CD14-positive monocyte (primary cell): ENCODE results near the gene ZFP14. TPM values are rescaled to one million over a fixed set of nuclear protein-coding genes. Genes with fewer than 3 reads are reported as not detected.

Source experiments
- DNase-seq, 3 donors: peaks; one replicate each; pipeline ENCODE4 v3.0.0-alpha.2; 2011 to 2022
- H2AFZ ChIP-seq: 2 replicates; pipeline ENCODE4 v1.6.0; 2012; ENCODE audit warnings: mild to moderate bottlenecking, low read depth, low read length, inconsistent platforms; ENCODE audit not compliant: insufficient read depth, poor library complexity, severe bottlenecking
- H3K27ac ChIP-seq, 2 donors: 1 replicate in 1 of 2; 2 replicates in 1 of 2; pipeline ENCODE4 v1.5.1; 2012 to 2013; ENCODE audit warnings: low read length in 2 of 2, control low read depth in 1 of 2, inconsistent platforms in 1 of 2, low read depth in 1 of 2, mild to moderate bottlenecking in 1 of 2
- H3K27me3 ChIP-seq, 2 donors: one replicate each; pipeline versions ENCODE4 v1.6.0 to v1.6.1; 2011 to 2013; ENCODE audit warnings: low read length in 2 of 2; ENCODE audit not compliant: control insufficient read depth in 2 of 2, insufficient read depth in 2 of 2
- H3K36me3 ChIP-seq, 2 donors: replicated peaks in 1 of 2; 1 replicate in 1 of 2; 2 replicates in 1 of 2; pipeline versions ENCODE4 v1.5.1 to v1.6.1; 2012 to 2013; ENCODE audit warnings: low read length in 2 of 2, control low read depth in 1 of 2, inconsistent platforms in 1 of 2, mild to moderate bottlenecking in 1 of 2; ENCODE audit not compliant: insufficient read depth in 2 of 2, control insufficient read depth in 1 of 2
- H3K4me1 ChIP-seq, 2 donors: 1 replicate in 1 of 2; 2 replicates in 1 of 2; pipeline versions ENCODE4 v1.5.1 to v1.6.1; 2012 to 2013; ENCODE audit warnings: low read length in 2 of 2, control low read depth in 1 of 2, inconsistent platforms in 1 of 2, mild to moderate bottlenecking in 1 of 2, moderate library complexity in 1 of 2; ENCODE audit not compliant: insufficient read depth in 2 of 2, control insufficient read depth in 1 of 2
- H3K4me2 ChIP-seq: replicated peaks from 2 replicates; pipeline ENCODE3; 2012; ENCODE audit warnings: low read length, moderate library complexity, mild to moderate bottlenecking; ENCODE audit not compliant: poor library complexity, severe bottlenecking; ENCODE audit errors: extremely low read depth
- H3K4me3 ChIP-seq, 3 experiments: fragments of 200-600 bp in 1 of 3; sonication (generic) in 1 of 3; replicated peaks in 1 of 3; 1 replicate in 2 of 3; 2 replicates in 1 of 3; pipeline ENCODE4 v1.5.1; 2011 to 2013; ENCODE audit warnings: low read length in 3 of 3, mild to moderate bottlenecking in 3 of 3, control low read depth in 2 of 3, low read depth in 2 of 3, inconsistent platforms in 1 of 3, moderate library complexity in 1 of 3
- H3K79me2 ChIP-seq: 2 replicates; pipeline ENCODE4 v1.6.0; 2012; ENCODE audit warnings: mild to moderate bottlenecking, control low read depth, inconsistent platforms, low read length, moderate library complexity; ENCODE audit not compliant: insufficient read depth
- H3K9ac ChIP-seq: 2 replicates; pipeline ENCODE4 v1.6.0; 2017; ENCODE audit warnings: low read length, mild to moderate bottlenecking; ENCODE audit not compliant: insufficient read depth, poor library complexity, severe bottlenecking
- H3K9me3 ChIP-seq, 2 donors: replicated peaks in 1 of 2; 1 replicate in 1 of 2; 2 replicates in 1 of 2; pipeline versions ENCODE4 v1.5.1 to v1.6.1; 2012 to 2013; ENCODE audit warnings: low read length in 2 of 2, control low read depth in 1 of 2; ENCODE audit not compliant: control insufficient read depth in 1 of 2, insufficient read depth in 1 of 2
- H4K20me1 ChIP-seq: 2 replicates; pipeline ENCODE4 v1.6.0; 2012; ENCODE audit warnings: mild to moderate bottlenecking, low read length, control low read depth, moderate library complexity; ENCODE audit not compliant: insufficient read depth
- H3K27ac Mint-ChIP-seq, 7 donors: one replicate each; pipeline ENCODE4 v1.8.0; 2020; ENCODE audit warnings: mild to moderate bottlenecking in 7 of 7, mixed read lengths in 7 of 7, moderate library complexity in 6 of 7, inconsistent platforms in 2 of 7
- H3K27me3 Mint-ChIP-seq, 3 donors: one replicate each; pipeline ENCODE4 v1.8.0; 2021 to 2022; ENCODE audit warnings: low read depth in 3 of 3, mild to moderate bottlenecking in 3 of 3, mixed read lengths in 3 of 3, moderate library complexity in 3 of 3, inconsistent platforms in 1 of 3
- H3K36me3 Mint-ChIP-seq, 2 donors: one replicate each; pipeline ENCODE4 v1.8.0; 2020; ENCODE audit warnings: mixed read lengths in 2 of 2, inconsistent platforms in 1 of 2, mild to moderate bottlenecking in 1 of 2
- H3K4me1 Mint-ChIP-seq: one replicate; pipeline ENCODE4 v1.8.0; 2020; ENCODE audit warnings: mild to moderate bottlenecking, mixed read lengths
- H3K4me3 Mint-ChIP-seq, 2 donors: one replicate each; pipeline ENCODE4 v1.8.0; 2020; ENCODE audit warnings: mild to moderate bottlenecking in 2 of 2, mixed read lengths in 2 of 2, moderate library complexity in 1 of 2
- H3K9me3 Mint-ChIP-seq, 7 donors: one replicate each; pipeline ENCODE4 v1.8.0; 2020 to 2022; ENCODE audit warnings: mixed read lengths in 7 of 7, mild to moderate bottlenecking in 6 of 7, moderate library complexity in 6 of 7, inconsistent platforms in 2 of 7
- WGBS: methylation state at CpG from one replicate; pipeline ENCODE4 v1.1.5; 2013; ENCODE audit warnings: missing lambda C conversion rate; ENCODE audit not compliant: insufficient coverage; 5-methylcytosine and 5-hydroxymethylcytosine counted together
- intact Hi-C, 2 donors: fragments of 100-400 bp; cut with micrococcal nuclease; formaldehyde crosslinking; loops; one replicate each; pipeline versions ENCODE4 v1.15.0 to v1.15.1; 2023
- polyA minus RNA-seq: library from RNA; depleted of rRNA, polyadenylated mRNA; stranded (reverse); fragments of >200 nt; gene quantifications from 2 replicates; pipeline ENCODE4 v1.2.3, GENCODE V29; 2012
- polyA plus RNA-seq, 3 donors: library from polyadenylated mRNA; depleted of rRNA in 1 of 3; unstranded in 2 of 3; stranded (reverse) in 1 of 3; fragments of 300-500 nt in 2 of 3; fragments of >200 nt in 1 of 3; fragmentation: Illumina TruSeq in 2 of 3; gene quantifications; 1 replicate in 2 of 3; 2 replicates in 1 of 3; pipeline ENCODE4 v1.2.3, GENCODE V29; 2012 to 2021
- total RNA-seq, 12 experiments: library from RNA in 1 of 12; stranded (reverse) in 1 of 12; fragments of 120-200 nt in 1 of 12; gene quantifications; one replicate each; pipeline ENCODE4 v1.2.4 and lab custom pipeline; 2013 to 2026; ENCODE audit warnings: mixed read lengths in 6 of 12, inconsistent platforms in 1 of 12
- TF ChIP-seq, protein P1 (sequence below): fragments of 200-600 bp; IDR thresholded peaks from one replicate; pipeline ENCODE4 v1.8.0; 2022; ENCODE audit warnings: antibody characterized with exemption, mild to moderate bottlenecking

The ZFP14 gene
- 5.6 TPM for total RNA-seq (2013)
- polyA plus RNA-seq (1 to 10 TPM in 2 of 3 donors, under 1 TPM in 1; 0.72 to 1.9 (median 1.1) TPM), polyA minus RNA-seq (0.83 and 0.96 TPM in 2 replicates), total RNA-seq (lab: John Stamatoyannopoulos, UW) (0.67 to 8.1 (median 2.8) reads per million in 11 experiments)

DNA sequence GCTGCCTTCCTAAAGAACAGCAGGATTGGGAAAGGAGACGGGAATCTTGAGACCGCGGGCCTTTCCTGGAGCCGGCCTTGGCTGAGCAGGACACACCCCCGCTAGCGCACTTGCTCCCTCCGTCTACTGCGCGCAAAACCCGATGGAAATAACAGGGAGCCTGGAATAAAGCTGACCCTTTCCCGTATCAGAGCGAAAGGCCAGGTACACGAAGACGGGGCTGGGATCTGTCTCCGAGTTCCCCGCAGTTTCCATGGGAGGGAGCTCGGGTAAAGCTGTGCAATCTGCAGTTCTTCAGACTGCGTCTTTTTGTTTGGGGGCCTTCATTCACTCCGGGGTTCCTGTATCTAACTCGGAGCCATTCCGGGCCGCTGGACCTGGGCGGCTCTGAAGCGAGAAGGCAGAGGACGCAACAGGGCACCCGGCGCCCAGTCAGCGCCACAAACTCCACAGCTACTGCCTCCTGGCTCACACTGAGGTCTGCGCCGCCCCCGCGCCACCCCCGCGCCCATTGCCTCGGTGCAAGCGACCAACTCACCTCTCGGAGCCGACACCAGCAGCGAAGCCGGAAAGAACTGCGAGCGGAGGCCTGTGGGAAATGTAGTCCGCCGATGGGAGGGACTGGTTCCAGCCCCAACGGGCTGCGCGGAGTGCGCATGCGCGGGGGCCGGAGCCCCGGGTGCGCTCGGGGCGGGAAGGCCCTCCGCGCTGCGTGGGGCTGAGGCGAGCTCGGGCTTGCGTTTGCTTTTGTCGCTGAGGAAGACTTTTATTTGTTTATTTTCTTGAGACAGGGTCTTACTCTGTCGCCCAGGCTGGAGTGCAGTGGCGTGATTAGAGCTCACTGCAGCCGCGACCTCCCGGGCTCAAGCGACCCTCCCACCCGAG is at the start of gene ZFP14:
ZFP14 (minus strand) TSS at position 577 of the 885 bp plus-strand sequence. CDS start 11,309 bp downstream, outside the sequence.
- Histone ChIP-seq H4K20me1 (no peaks in the 10 kb centered on the region), H3K9ac (peak within 1 kb of the TSS; percentile 77), H3K4me2 (peak within 1 kb of the TSS; percentile 70), H3K9me3 (peaks cover 34 to 46% of the 10 kb centered on the region in 2 donors), H3K4me1 (peaks cover 13 to 17% of the 10 kb centered on the region in 2 donors), H3K27ac (peak within 1 kb of the TSS; percentile 54 to 78), H3K4me3 (peak within 1 kb of the TSS; percentile 65 to 90 (median 81)), H3K79me2 (peaks cover 13% of the 10 kb centered on the region), H3K27me3 (no peaks in the 10 kb centered on the region), H3K36me3 (no peaks in the 10 kb centered on the region), H2AFZ (peak within 1 kb of the TSS; percentile 95)
- peak within 1 kb of the TSS; percentile 78 to 94 (median 83) for H3K27ac Mint-ChIP-seq
- TF ChIP-seq, protein P1, sequence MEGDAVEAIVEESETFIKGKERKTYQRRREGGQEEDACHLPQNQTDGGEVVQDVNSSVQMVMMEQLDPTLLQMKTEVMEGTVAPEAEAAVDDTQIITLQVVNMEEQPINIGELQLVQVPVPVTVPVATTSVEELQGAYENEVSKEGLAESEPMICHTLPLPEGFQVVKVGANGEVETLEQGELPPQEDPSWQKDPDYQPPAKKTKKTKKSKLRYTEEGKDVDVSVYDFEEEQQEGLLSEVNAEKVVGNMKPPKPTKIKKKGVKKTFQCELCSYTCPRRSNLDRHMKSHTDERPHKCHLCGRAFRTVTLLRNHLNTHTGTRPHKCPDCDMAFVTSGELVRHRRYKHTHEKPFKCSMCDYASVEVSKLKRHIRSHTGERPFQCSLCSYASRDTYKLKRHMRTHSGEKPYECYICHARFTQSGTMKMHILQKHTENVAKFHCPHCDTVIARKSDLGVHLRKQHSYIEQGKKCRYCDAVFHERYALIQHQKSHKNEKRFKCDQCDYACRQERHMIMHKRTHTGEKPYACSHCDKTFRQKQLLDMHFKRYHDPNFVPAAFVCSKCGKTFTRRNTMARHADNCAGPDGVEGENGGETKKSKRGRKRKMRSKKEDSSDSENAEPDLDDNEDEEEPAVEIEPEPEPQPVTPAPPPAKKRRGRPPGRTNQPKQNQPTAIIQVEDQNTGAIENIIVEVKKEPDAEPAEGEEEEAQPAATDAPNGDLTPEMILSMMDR, result no peak
- peak; percentile 82 to 91 (median 86) for DNase-seq
- H3K27me3 Mint-ChIP-seq, result peaks cover 2 to 4% (median 3%) of the 10 kb centered on the region in 3 donors
- H3K9me3 Mint-ChIP-seq, result peaks cover 9 to 60% (median 40%) of the 10 kb centered on the region in 7 donors
- peaks cover 15% of the 10 kb centered on the region for H3K4me1 Mint-ChIP-seq
- intact Hi-C loops, result loop anchor here (10.0 kb wide), 2 partner anchors 196 to 476 kb away; partner anchors contain the start of genes ZNF345 (in 1 of the 2) and ZNF529 (in 1 of the 2)
- peaks cover 0 to 13% of the 10 kb centered on the region in 2 donors for H3K36me3 Mint-ChIP-seq
- H3K4me3 Mint-ChIP-seq, result peak within 1 kb of the TSS; percentile 92 to 95
- WGBS, result 5% methylated on average over 63 of the region's 69 CpGs

DNA sequence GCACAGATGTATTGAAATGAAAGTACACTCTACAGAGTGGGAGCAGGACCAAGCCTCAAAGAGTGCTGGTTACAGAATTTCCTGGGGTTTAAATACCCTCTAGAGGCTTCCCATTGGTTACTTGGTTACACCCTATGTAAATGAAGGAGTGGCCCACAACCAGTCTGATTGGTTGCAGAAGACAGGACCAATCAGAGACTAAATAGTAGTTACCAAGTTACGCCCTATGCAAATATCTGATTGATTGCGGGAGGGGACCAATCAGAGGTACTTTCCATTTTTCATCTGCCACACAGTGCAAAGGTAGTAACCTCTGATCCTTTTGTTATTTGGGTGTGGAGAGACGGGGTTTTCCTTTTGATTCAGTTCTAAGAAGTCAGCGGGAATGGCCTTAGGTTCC is 44.9 kb upstream of the ZFP14 start:
- Histone ChIP-seq H3K4me3 (no peak overlapping the region), H3K27ac (no peak overlapping the region), H3K4me1 (peaks cover 1 to 7% of the 10 kb centered on the region in 2 donors), H3K36me3 (no peaks in the 10 kb centered on the region), H3K79me2 (no peaks in the 10 kb centered on the region), H3K4me2 (no peak overlapping the region), H4K20me1 (no peaks in the 10 kb centered on the region), H3K9ac (no peak overlapping the region), H3K9me3 (peaks cover 53 to 82% of the 10 kb centered on the region in 2 donors), H3K27me3 (peaks cover 11 to 31% of the 10 kb centered on the region in 2 donors), H2AFZ (no peak overlapping the region)
- Mint-ChIP-seq H3K4me1 (peaks cover 6% of the 10 kb centered on the region), H3K36me3 (peaks cover 4 to 6% of the 10 kb centered on the region in 2 donors), H3K27me3 (peaks cover 19 to 30% (median 22%) of the 10 kb centered on the region in 3 donors), H3K4me3 (no peak overlapping the region), H3K27ac (no peak overlapping the region), H3K9me3 (peaks cover 33 to 82% (median 67%) of the 10 kb centered on the region in 7 donors)
- TF ChIP-seq, protein P1, result no peak
- intact Hi-C loops, result no loop called here
- 100% methylated on average over 1 of the region's 4 CpGs for WGBS
- no peak for DNase-seq
